NB4 (cell line): ENCODE data around the gene MAPKAPK2.

Experiments used
- CTCF ChIP-seq: IDR thresholded peaks from one replicate; pipeline ENCODE4 v1.5.1; 2012; ENCODE audit warnings: low read depth, low read length
- MAX ChIP-seq: IDR thresholded peaks from 2 replicates; pipeline ENCODE4 v1.6.1; 2011; ENCODE audit warnings: low read depth, low read length
- MYC ChIP-seq: IDR thresholded peaks from 2 replicates; pipeline ENCODE4 v1.6.1; 2011; ENCODE audit warnings: low read depth, low read length
- POLR2A ChIP-seq: IDR thresholded peaks from 2 replicates; pipeline ENCODE4 v1.6.1; 2011; ENCODE audit warnings: mild to moderate bottlenecking; ENCODE audit not compliant: insufficient read length; ENCODE audit errors: extremely low read depth

DNA sequence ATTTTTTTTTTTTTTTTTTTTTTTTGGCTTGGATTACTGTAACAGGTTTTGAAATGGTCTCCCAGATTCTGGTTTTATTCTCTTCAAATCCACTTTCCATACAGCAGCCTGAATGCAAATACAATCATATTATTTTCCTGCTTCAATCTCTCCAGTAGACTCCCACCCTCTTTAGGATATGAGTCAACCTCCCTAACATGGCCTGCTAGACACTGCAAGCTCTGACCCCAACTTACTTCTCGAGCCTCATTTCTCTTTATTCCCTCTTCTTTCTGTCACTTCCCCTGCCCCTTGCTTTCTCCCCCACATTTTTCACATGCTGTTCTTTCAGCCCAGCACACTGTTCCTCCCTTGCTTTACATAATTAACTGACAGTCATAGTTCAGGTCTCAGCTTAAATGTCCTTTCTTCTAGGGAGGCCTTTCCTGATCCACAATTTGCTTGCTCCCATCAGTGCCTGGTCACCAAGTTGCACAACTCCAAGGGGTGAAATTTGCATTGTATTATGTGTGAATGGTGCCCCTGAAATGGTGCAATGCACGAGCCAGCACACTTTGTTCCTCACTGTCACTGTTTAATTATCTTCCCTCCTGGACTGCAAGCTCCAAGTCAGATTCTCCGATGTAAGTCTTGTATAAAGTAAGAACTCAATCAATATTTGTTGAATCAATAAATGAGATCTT, 63.8 kb downstream of the MAPKAPK2 start:
- TF ChIP-seq MAX (no peak), CTCF (no peak), POLR2A (peak; percentile 53), MYC (no peak)
